CD14-positive monocyte (primary cell): ENCODE measurements around the gene MGAT5B. TPM values are rescaled to one million over a fixed set of nuclear protein-coding genes. Genes with fewer than 3 reads are reported as not detected.

Experiments used
- DNase-seq, 3 donors: peaks; one replicate each; pipeline ENCODE4 v3.0.0-alpha.2; 2011 to 2022
- H2AFZ ChIP-seq: 2 replicates; pipeline ENCODE4 v1.6.0; 2012; ENCODE audit warnings: mild to moderate bottlenecking, low read depth, low read length, inconsistent platforms; ENCODE audit not compliant: insufficient read depth, poor library complexity, severe bottlenecking
- H3K27ac ChIP-seq, 2 donors: 1 replicate in 1 of 2; 2 replicates in 1 of 2; pipeline ENCODE4 v1.5.1; 2012 to 2013; ENCODE audit warnings: low read length in 2 of 2, control low read depth in 1 of 2, inconsistent platforms in 1 of 2, low read depth in 1 of 2, mild to moderate bottlenecking in 1 of 2
- H3K27me3 ChIP-seq, 2 donors: one replicate each; pipeline versions ENCODE4 v1.6.0 to v1.6.1; 2011 to 2013; ENCODE audit warnings: low read length in 2 of 2; ENCODE audit not compliant: control insufficient read depth in 2 of 2, insufficient read depth in 2 of 2
- H3K36me3 ChIP-seq, 2 donors: replicated peaks in 1 of 2; 1 replicate in 1 of 2; 2 replicates in 1 of 2; pipeline versions ENCODE4 v1.5.1 to v1.6.1; 2012 to 2013; ENCODE audit warnings: low read length in 2 of 2, control low read depth in 1 of 2, inconsistent platforms in 1 of 2, mild to moderate bottlenecking in 1 of 2; ENCODE audit not compliant: insufficient read depth in 2 of 2, control insufficient read depth in 1 of 2
- H3K4me1 ChIP-seq, 2 donors: 1 replicate in 1 of 2; 2 replicates in 1 of 2; pipeline versions ENCODE4 v1.5.1 to v1.6.1; 2012 to 2013; ENCODE audit warnings: low read length in 2 of 2, control low read depth in 1 of 2, inconsistent platforms in 1 of 2, mild to moderate bottlenecking in 1 of 2, moderate library complexity in 1 of 2; ENCODE audit not compliant: insufficient read depth in 2 of 2, control insufficient read depth in 1 of 2
- H3K4me2 ChIP-seq: replicated peaks from 2 replicates; pipeline ENCODE3; 2012; ENCODE audit warnings: low read length, moderate library complexity, mild to moderate bottlenecking; ENCODE audit not compliant: poor library complexity, severe bottlenecking; ENCODE audit errors: extremely low read depth
- H3K4me3 ChIP-seq, 3 experiments: fragments of 200-600 bp in 1 of 3; sonication (generic) in 1 of 3; replicated peaks in 1 of 3; 1 replicate in 2 of 3; 2 replicates in 1 of 3; pipeline ENCODE4 v1.5.1; 2011 to 2013; ENCODE audit warnings: low read length in 3 of 3, mild to moderate bottlenecking in 3 of 3, control low read depth in 2 of 3, low read depth in 2 of 3, inconsistent platforms in 1 of 3, moderate library complexity in 1 of 3
- H3K79me2 ChIP-seq: 2 replicates; pipeline ENCODE4 v1.6.0; 2012; ENCODE audit warnings: mild to moderate bottlenecking, control low read depth, inconsistent platforms, low read length, moderate library complexity; ENCODE audit not compliant: insufficient read depth
- H3K9ac ChIP-seq: 2 replicates; pipeline ENCODE4 v1.6.0; 2017; ENCODE audit warnings: low read length, mild to moderate bottlenecking; ENCODE audit not compliant: insufficient read depth, poor library complexity, severe bottlenecking
- H3K9me3 ChIP-seq, 2 donors: replicated peaks in 1 of 2; 1 replicate in 1 of 2; 2 replicates in 1 of 2; pipeline versions ENCODE4 v1.5.1 to v1.6.1; 2012 to 2013; ENCODE audit warnings: low read length in 2 of 2, control low read depth in 1 of 2; ENCODE audit not compliant: control insufficient read depth in 1 of 2, insufficient read depth in 1 of 2
- H4K20me1 ChIP-seq: 2 replicates; pipeline ENCODE4 v1.6.0; 2012; ENCODE audit warnings: mild to moderate bottlenecking, low read length, control low read depth, moderate library complexity; ENCODE audit not compliant: insufficient read depth
- H3K27ac Mint-ChIP-seq, 7 donors: one replicate each; pipeline ENCODE4 v1.8.0; 2020; ENCODE audit warnings: mild to moderate bottlenecking in 7 of 7, mixed read lengths in 7 of 7, moderate library complexity in 6 of 7, inconsistent platforms in 2 of 7
- H3K27me3 Mint-ChIP-seq, 3 donors: one replicate each; pipeline ENCODE4 v1.8.0; 2021 to 2022; ENCODE audit warnings: low read depth in 3 of 3, mild to moderate bottlenecking in 3 of 3, mixed read lengths in 3 of 3, moderate library complexity in 3 of 3, inconsistent platforms in 1 of 3
- H3K36me3 Mint-ChIP-seq, 2 donors: one replicate each; pipeline ENCODE4 v1.8.0; 2020; ENCODE audit warnings: mixed read lengths in 2 of 2, inconsistent platforms in 1 of 2, mild to moderate bottlenecking in 1 of 2
- H3K4me1 Mint-ChIP-seq: one replicate; pipeline ENCODE4 v1.8.0; 2020; ENCODE audit warnings: mild to moderate bottlenecking, mixed read lengths
- H3K4me3 Mint-ChIP-seq, 2 donors: one replicate each; pipeline ENCODE4 v1.8.0; 2020; ENCODE audit warnings: mild to moderate bottlenecking in 2 of 2, mixed read lengths in 2 of 2, moderate library complexity in 1 of 2
- H3K9me3 Mint-ChIP-seq, 7 donors: one replicate each; pipeline ENCODE4 v1.8.0; 2020 to 2022; ENCODE audit warnings: mixed read lengths in 7 of 7, mild to moderate bottlenecking in 6 of 7, moderate library complexity in 6 of 7, inconsistent platforms in 2 of 7
- CTCF ChIP-seq: fragments of 200-600 bp; IDR thresholded peaks from one replicate; pipeline ENCODE4 v1.8.0; 2022; ENCODE audit warnings: antibody characterized with exemption, mild to moderate bottlenecking
- WGBS: methylation state at CpG from one replicate; pipeline ENCODE4 v1.1.5; 2013; ENCODE audit warnings: missing lambda C conversion rate; ENCODE audit not compliant: insufficient coverage; 5-methylcytosine and 5-hydroxymethylcytosine counted together
- intact Hi-C, 2 donors: fragments of 100-400 bp; cut with micrococcal nuclease; formaldehyde crosslinking; loops; one replicate each; pipeline versions ENCODE4 v1.15.0 to v1.15.1; 2023
- polyA plus RNA-seq, 3 donors: library from polyadenylated mRNA; depleted of rRNA in 1 of 3; unstranded in 2 of 3; stranded (reverse) in 1 of 3; fragments of 300-500 nt in 2 of 3; fragments of >200 nt in 1 of 3; fragmentation: Illumina TruSeq in 2 of 3; gene quantifications; 1 replicate in 2 of 3; 2 replicates in 1 of 3; pipeline ENCODE4 v1.2.3, GENCODE V29; 2012 to 2021

MGAT5B gene
- polyA plus RNA-seq, 3 donors: not detected

GRCh38 chr17:76885894-76886290 is 17.7 kb downstream of the MGAT5B start:
- peaks cover 0 to 1% (median 0%) of the 10 kb centered on the region in 7 donors for H3K9me3 Mint-ChIP-seq
- 96% methylated on average over 4 of the region's 5 CpGs for WGBS

GRCh38 chr17:76886395-76886794 is 18.2 kb downstream of the MGAT5B start:
- no peaks in the 10 kb centered on the region for H3K27me3 ChIP-seq
- intact Hi-C loops: no loop called here
- no peaks in the 10 kb centered on the region for H3K36me3 ChIP-seq
- no peaks in the 10 kb centered on the region for H3K4me1 ChIP-seq
- no peak for TF ChIP-seq CTCF
- DNase-seq: no peak
- H2AFZ ChIP-seq: no peak overlapping the region
- no peak overlapping the region for H3K4me3 Mint-ChIP-seq
- no peaks in the 10 kb centered on the region for H4K20me1 ChIP-seq
- no peak overlapping the region for H3K4me2 ChIP-seq
- peaks cover 0 to 1% (median 0%) of the 10 kb centered on the region in 7 donors for H3K9me3 Mint-ChIP-seq
- no peaks in the 10 kb centered on the region for H3K9me3 ChIP-seq
- no peaks in the 10 kb centered on the region for H3K4me1 Mint-ChIP-seq
- H3K9ac ChIP-seq: no peak overlapping the region
- H3K79me2 ChIP-seq: no peaks in the 10 kb centered on the region
- H3K27me3 Mint-ChIP-seq: peaks cover 4 to 6% (median 6%) of the 10 kb centered on the region in 3 donors
- WGBS: 93% methylated on average over 4 of the region's 5 CpGs
- H3K27ac Mint-ChIP-seq: no peak overlapping the region
- H3K4me3 ChIP-seq: no peak overlapping the region
- H3K36me3 Mint-ChIP-seq: no peaks in the 10 kb centered on the region
- H3K27ac ChIP-seq: no peak overlapping the region

More at GRCh38 chr17:76885894-76886290, 17.7 kb downstream of the MGAT5B start:
- no peak for DNase-seq
- Histone ChIP-seq H2AFZ (no peak overlapping the region), H3K9me3 (no peaks in the 10 kb centered on the region), H3K4me1 (no peaks in the 10 kb centered on the region), H3K9ac (no peak overlapping the region), H3K27me3 (no peaks in the 10 kb centered on the region), H3K79me2 (no peaks in the 10 kb centered on the region), H3K4me3 (no peak overlapping the region), H3K27ac (no peak overlapping the region), H4K20me1 (no peaks in the 10 kb centered on the region), H3K36me3 (no peaks in the 10 kb centered on the region), H3K4me2 (no peak overlapping the region)
- Mint-ChIP-seq H3K4me1 (no peaks in the 10 kb centered on the region), H3K4me3 (no peak overlapping the region), H3K27me3 (peaks cover 5 to 6% (median 5%) of the 10 kb centered on the region in 3 donors), H3K36me3 (no peaks in the 10 kb centered on the region), H3K27ac (no peak overlapping the region)
- TF ChIP-seq CTCF: no peak
- intact Hi-C loops: no loop called here
